ENCODE results near the gene UBA5.

Gene UBA5

GRCh38 chr3:132654190-132654589 is 5.9 kb upstream of the UBA5 start:
- DNase-seq (ENCODE audit: low read depth): no peak

- no peak for DNase-seq (ENCODE audit: low read depth)
Measured at GRCh38 chr3:132654721-132655120, 5.4 kb upstream of the UBA5 start.

- no peak for DNase-seq (ENCODE audit: low read depth)
Measured at GRCh38 chr3:132655471-132655870, 4.7 kb upstream of the UBA5 start.

GRCh38 chr3:132657869-132658747 is 2.0 kb upstream of the UBA5 start:
- DNase-seq (ENCODE audit: low read depth): no peak

- no peak for DNase-seq (ENCODE audit: low read depth)
Measured at GRCh38 chr3:132659000-132659364, 1.1 kb upstream of the UBA5 start.

- DNase-seq (ENCODE audit: low read depth): no peak
Measured at GRCh38 chr3:132659365-132660051, 621 bp upstream of the UBA5 start, which contains the start of gene ACAD11. Gene ACAD11 (minus strand): TSS chr3:132659809. CDS start chr3:132659751, 58 bp downstream.

GRCh38 chr3:132660811-132661070 is 612 bp downstream of the UBA5 start:
- DNase-seq (ENCODE audit: low read depth): no peak

GRCh38 chr3:132661101-132661500 is 972 bp downstream of the UBA5 start:
- no peak for DNase-seq (ENCODE audit: low read depth)

GRCh38 chr3:132662212-132662611 is 2.1 kb downstream of the UBA5 start:
- DNase-seq (ENCODE audit: low read depth): no peak

- DNase-seq (ENCODE audit: low read depth): no peak
Measured at GRCh38 chr3:132665230-132665745, 5.2 kb downstream of the UBA5 start.

GRCh38 chr3:132669256-132669777 is 9.2 kb downstream of the UBA5 start:
- no peak for DNase-seq (ENCODE audit: low read depth)

- no peak for DNase-seq (ENCODE audit: low read depth)
Measured at GRCh38 chr3:132675408-132675807, 15.3 kb downstream of the UBA5 start.

GRCh38 chr3:132679911-132680310 is 19.8 kb downstream of the UBA5 start:
- no peak for DNase-seq (ENCODE audit: low read depth)

- no peak for DNase-seq (ENCODE audit: low read depth)
Measured at GRCh38 chr3:132681421-132681820, 21.3 kb downstream of the UBA5 start.

GRCh38 chr3:132682201-132682600 is 22.1 kb downstream of the UBA5 start:
- DNase-seq (ENCODE audit: low read depth): no peak

- DNase-seq (ENCODE audit: low read depth): no peak
Measured at GRCh38 chr3:132690040-132690439, 29.9 kb downstream of the UBA5 start.

- no peak for DNase-seq (ENCODE audit: low read depth)
Measured at GRCh38 chr3:132694991-132695390, 34.9 kb downstream of the UBA5 start.

- no peak for DNase-seq (ENCODE audit: low read depth)
Measured at GRCh38 chr3:132695422-132695821, 35.3 kb downstream of the UBA5 start.

GRCh38 chr3:132703733-132704132 is 43.6 kb downstream of the UBA5 start:
- no peak for DNase-seq (ENCODE audit: low read depth)

GRCh38 chr3:132709761-132710160 is 49.6 kb downstream of the UBA5 start:
- DNase-seq (ENCODE audit: low read depth): no peak

- DNase-seq (ENCODE audit: low read depth): no peak
Measured at GRCh38 chr3:132710311-132710710, 50.2 kb downstream of the UBA5 start.

GRCh38 chr3:132713977-132714727 is 54.0 kb downstream of the UBA5 start:
- DNase-seq (ENCODE audit: low read depth): no peak
